Measurements from ENCODE around the gene GEMIN5.

GEMIN5 gene

GRCh38 chr5:154896562-154897165 lies 41.3 kb downstream of the GEMIN5 start:
- Histone ChIP-seq H3K4me2 (ENCODE audit: low read length) (no peak overlapping the region), H3K79me2 (ENCODE audit: control insufficient read depth, low read length) (no peaks in the 10 kb centered on the region), H3K4me1 (ENCODE audit: control insufficient read depth, low read length) (no peaks in the 10 kb centered on the region), H3K36me3 (ENCODE audit: control insufficient read depth, low read length) (peaks cover 87% of the 10 kb centered on the region), H4K20me1 (ENCODE audit: control insufficient read depth, insufficient read depth, low read depth, low read length) (no peaks in the 10 kb centered on the region), H3K9me2 (replicated peaks; ENCODE audit: control insufficient read depth, low read length) (no peaks in the 10 kb centered on the region), H3F3A (ENCODE audit: control insufficient read depth, insufficient read depth) (no peaks in the 10 kb centered on the region), H3K27me3 (ENCODE audit: control insufficient read depth, low read length) (no peaks in the 10 kb centered on the region), H3K9me3 (ENCODE audit: control insufficient read depth, insufficient read depth, low read length) (no peaks in the 10 kb centered on the region), H3K4me3 (ENCODE audit: low read length) (no peak overlapping the region), H3K27ac (ENCODE audit: low read depth, low read length) (no peak overlapping the region)
- TF ChIP-seq EZH2phosphoT487 (IDR thresholded peaks at IDR 0.05; ENCODE audit: borderline replicate concordance, low read length) (no peak), CTCF (IDR thresholded peaks at IDR 0.05; ENCODE audit: low read depth, low read length, poor library complexity, severe bottlenecking) (no peak)

GRCh38 chr5:154895606-154896561 lies 42.1 kb downstream of the GEMIN5 start:
- Histone ChIP-seq H3K36me3 (ENCODE audit: control insufficient read depth, low read length) (peaks cover 86% of the 10 kb centered on the region), H3K9me2 (replicated peaks; ENCODE audit: control insufficient read depth, low read length) (no peaks in the 10 kb centered on the region), H3K79me2 (ENCODE audit: control insufficient read depth, low read length) (no peaks in the 10 kb centered on the region), H3F3A (ENCODE audit: control insufficient read depth, insufficient read depth) (no peaks in the 10 kb centered on the region), H3K27ac (ENCODE audit: low read depth, low read length) (no peak overlapping the region), H3K4me2 (ENCODE audit: low read length) (no peak overlapping the region), H3K27me3 (ENCODE audit: control insufficient read depth, low read length) (no peaks in the 10 kb centered on the region), H3K4me1 (ENCODE audit: control insufficient read depth, low read length) (no peaks in the 10 kb centered on the region), H3K4me3 (ENCODE audit: low read length) (no peak overlapping the region), H4K20me1 (ENCODE audit: control insufficient read depth, insufficient read depth, low read depth, low read length) (no peaks in the 10 kb centered on the region), H3K9me3 (ENCODE audit: control insufficient read depth, insufficient read depth, low read length) (no peaks in the 10 kb centered on the region)
- no peak for TF ChIP-seq EZH2phosphoT487 (IDR thresholded peaks at IDR 0.05; ENCODE audit: borderline replicate concordance, low read length)
- TF ChIP-seq CTCF (IDR thresholded peaks at IDR 0.05; ENCODE audit: low read depth, low read length, poor library complexity, severe bottlenecking): no peak

GRCh38 chr5:154893381-154893780 lies 44.6 kb downstream of the GEMIN5 start:
- no peak overlapping the region for H3K27ac ChIP-seq (ENCODE audit: low read depth, low read length)
- no peaks in the 10 kb centered on the region for H3K9me2 ChIP-seq (replicated peaks; ENCODE audit: control insufficient read depth, low read length)
- no peak overlapping the region for H3K4me2 ChIP-seq (ENCODE audit: low read length)
- no peaks in the 10 kb centered on the region for H3K4me1 ChIP-seq (ENCODE audit: control insufficient read depth, low read length)
- H3K36me3 ChIP-seq (ENCODE audit: control insufficient read depth, low read length): peaks cover 84% of the 10 kb centered on the region
- no peak overlapping the region for H3K4me3 ChIP-seq (ENCODE audit: low read length)
- no peaks in the 10 kb centered on the region for H4K20me1 ChIP-seq (ENCODE audit: control insufficient read depth, insufficient read depth, low read depth, low read length)
- H3K9me3 ChIP-seq (ENCODE audit: control insufficient read depth, insufficient read depth, low read length): no peaks in the 10 kb centered on the region
- TF ChIP-seq EZH2phosphoT487 (IDR thresholded peaks at IDR 0.05; ENCODE audit: borderline replicate concordance, low read length) (no peak), CTCF (IDR thresholded peaks at IDR 0.05; ENCODE audit: low read depth, low read length, poor library complexity, severe bottlenecking) (no peak)
- H3F3A ChIP-seq (ENCODE audit: control insufficient read depth, insufficient read depth): no peaks in the 10 kb centered on the region
- no peaks in the 10 kb centered on the region for H3K79me2 ChIP-seq (ENCODE audit: control insufficient read depth, low read length)
- no peaks in the 10 kb centered on the region for H3K27me3 ChIP-seq (ENCODE audit: control insufficient read depth, low read length)
